Osteoblast (primary cell): ENCODE results near the gene GTF3C2. TPM values are rescaled to one million over a fixed set of nuclear protein-coding genes. Genes with fewer than 3 reads are reported as not detected.
A peak's percentile ranks its signal among the peaks of the same experiment; 100 is the strongest.

Experiments used
- DNase-seq: peaks from one replicate; pipeline ENCODE4 v3.0.0; 2011; ENCODE audit warnings: low spot score, mixed read lengths; ENCODE audit not compliant: insufficient read length; ENCODE audit errors: missing footprints
- H2AFZ ChIP-seq: 2 replicates; pipeline ENCODE4 v1.6.0; 2011; ENCODE audit warnings: mild to moderate bottlenecking, low read length
- H3K27ac ChIP-seq: 2 replicates; pipeline ENCODE4 v1.5.1; 2011; ENCODE audit warnings: mild to moderate bottlenecking, low read depth, low read length, moderate library complexity
- H3K27me3 ChIP-seq: 2 replicates; pipeline ENCODE4 v1.6.0; 2012; ENCODE audit warnings: mild to moderate bottlenecking, control low read depth, inconsistent platforms, low read length, moderate library complexity; ENCODE audit not compliant: insufficient read depth
- H3K36me3 ChIP-seq: 2 replicates; pipeline ENCODE4 v1.5.1; 2011; ENCODE audit warnings: mild to moderate bottlenecking, low read length, control low read depth, moderate library complexity; ENCODE audit not compliant: insufficient read depth
- H3K4me1 ChIP-seq: 2 replicates; pipeline ENCODE4 v1.5.1; 2011; ENCODE audit warnings: mild to moderate bottlenecking, low read length, control low read depth, moderate library complexity; ENCODE audit not compliant: insufficient read depth
- H3K4me2 ChIP-seq: 2 replicates; pipeline ENCODE4 v1.6.0; 2011; ENCODE audit warnings: mild to moderate bottlenecking, low read length; ENCODE audit not compliant: insufficient read depth
- H3K4me3 ChIP-seq: fragments of 200-600 bp; sonication (generic); 3 replicates; pipeline ENCODE4 v1.5.1; 2012; ENCODE audit warnings: mild to moderate bottlenecking, low read length, inconsistent platforms; ENCODE audit not compliant: insufficient read depth
- H3K79me2 ChIP-seq: 2 replicates; pipeline ENCODE4 v1.6.0; 2012; ENCODE audit warnings: mild to moderate bottlenecking, low read length, control low read depth, inconsistent platforms; ENCODE audit not compliant: insufficient read depth
- H3K9me3 ChIP-seq: 2 replicates; pipeline ENCODE4 v1.5.1; 2011; ENCODE audit warnings: low read depth, low read length, control low read depth
- H4K20me1 ChIP-seq: 2 replicates; pipeline ENCODE4 v1.6.0; 2012; ENCODE audit warnings: mild to moderate bottlenecking, low read length, control low read depth; ENCODE audit not compliant: insufficient read depth
- total RNA-seq: library from RNA; depleted of rRNA; stranded (reverse); fragments of >200 nt; gene quantifications from 2 replicates; pipeline ENCODE4 v1.2.3, GENCODE V29; 2012
- TF ChIP-seq, protein P1 (sequence below): IDR thresholded peaks from 2 replicates; pipeline ENCODE4 v1.5.1; 2011; ENCODE audit warnings: mild to moderate bottlenecking, low read depth, low read length, moderate library complexity; ENCODE audit errors: extremely low read depth

GTF3C2 gene
- total RNA-seq, 1 donor: 34.4 TPM

DNA sequence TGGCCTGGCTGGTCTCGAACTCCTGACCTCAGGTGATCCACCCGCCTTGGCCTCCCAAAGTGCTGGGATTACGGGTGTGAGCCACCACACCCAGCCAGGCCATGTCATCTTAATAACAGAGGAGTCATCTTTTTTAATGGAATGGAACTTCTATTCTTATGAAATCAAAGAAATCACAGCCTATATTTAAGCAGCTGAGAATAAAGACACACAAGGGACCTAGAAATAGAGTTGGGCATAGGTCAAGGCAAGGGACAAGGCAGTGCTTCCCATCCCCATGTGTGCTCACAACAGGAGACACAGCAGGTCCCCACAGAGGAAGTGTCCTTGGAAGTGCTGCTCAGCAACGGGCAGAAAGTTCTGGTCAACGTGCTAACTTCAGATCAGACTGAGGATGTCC, 17.0 kb upstream of the GTF3C2 start:
- Histone ChIP-seq H3K4me3 (no peak overlapping the region), H3K27ac (no peak overlapping the region), H3K4me1 (peaks cover 20% of the 10 kb centered on the region), H3K27me3 (no peaks in the 10 kb centered on the region), H3K4me2 (no peak overlapping the region), H4K20me1 (peaks cover 13% of the 10 kb centered on the region), H3K9me3 (no peaks in the 10 kb centered on the region), H3K79me2 (peaks cover 84% of the 10 kb centered on the region), H3K36me3 (peaks cover 67% of the 10 kb centered on the region), H2AFZ (no peak overlapping the region)
- TF ChIP-seq, protein P1, sequence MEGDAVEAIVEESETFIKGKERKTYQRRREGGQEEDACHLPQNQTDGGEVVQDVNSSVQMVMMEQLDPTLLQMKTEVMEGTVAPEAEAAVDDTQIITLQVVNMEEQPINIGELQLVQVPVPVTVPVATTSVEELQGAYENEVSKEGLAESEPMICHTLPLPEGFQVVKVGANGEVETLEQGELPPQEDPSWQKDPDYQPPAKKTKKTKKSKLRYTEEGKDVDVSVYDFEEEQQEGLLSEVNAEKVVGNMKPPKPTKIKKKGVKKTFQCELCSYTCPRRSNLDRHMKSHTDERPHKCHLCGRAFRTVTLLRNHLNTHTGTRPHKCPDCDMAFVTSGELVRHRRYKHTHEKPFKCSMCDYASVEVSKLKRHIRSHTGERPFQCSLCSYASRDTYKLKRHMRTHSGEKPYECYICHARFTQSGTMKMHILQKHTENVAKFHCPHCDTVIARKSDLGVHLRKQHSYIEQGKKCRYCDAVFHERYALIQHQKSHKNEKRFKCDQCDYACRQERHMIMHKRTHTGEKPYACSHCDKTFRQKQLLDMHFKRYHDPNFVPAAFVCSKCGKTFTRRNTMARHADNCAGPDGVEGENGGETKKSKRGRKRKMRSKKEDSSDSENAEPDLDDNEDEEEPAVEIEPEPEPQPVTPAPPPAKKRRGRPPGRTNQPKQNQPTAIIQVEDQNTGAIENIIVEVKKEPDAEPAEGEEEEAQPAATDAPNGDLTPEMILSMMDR: no peak
- DNase-seq: no peak

- Histone ChIP-seq H3K36me3 (peaks cover 66% of the 10 kb centered on the region), H3K4me1 (peaks cover 20% of the 10 kb centered on the region), H3K9me3 (no peaks in the 10 kb centered on the region), H3K27me3 (no peaks in the 10 kb centered on the region), H4K20me1 (peaks cover 13% of the 10 kb centered on the region), H3K27ac (no peak overlapping the region), H3K4me3 (no peak overlapping the region), H3K4me2 (no peak overlapping the region), H3K79me2 (peaks cover 84% of the 10 kb centered on the region), H2AFZ (no peak overlapping the region)
- TF ChIP-seq, protein P1: no peak
- DNase-seq: no peak
Observed at GRCh38 chr2:27372937-27373336, 16.4 kb upstream of the GTF3C2 start.

- Histone ChIP-seq H3K27ac (peak overlapping the region; percentile 95), H3K9me3 (no peaks in the 10 kb centered on the region), H3K36me3 (peaks cover 67% of the 10 kb centered on the region), H2AFZ (peak overlapping the region; percentile 79), H3K4me1 (peaks cover 20% of the 10 kb centered on the region), H3K4me2 (peak overlapping the region; percentile 93), H3K4me3 (peak overlapping the region; percentile 98), H3K79me2 (peaks cover 86% of the 10 kb centered on the region), H3K27me3 (no peaks in the 10 kb centered on the region), H4K20me1 (peaks cover 10% of the 10 kb centered on the region)
- TF ChIP-seq, protein P1: no peak
- peak; percentile 82 for DNase-seq
Observed at GRCh38 chr2:27370816-27371620, 14.5 kb upstream of the GTF3C2 start.

GRCh38 chr2:27370026-27370815, 13.7 kb upstream of the GTF3C2 start, which contains the start of the genes EIF2B4 and SNX17:
Gene EIF2B4 (minus strand): TSS chr2:27370338. CDS start chr2:27370314, 24 bp downstream.
Gene SNX17 (plus strand): TSS chr2:27370616. CDS start chr2:27370744, 128 bp downstream.
- H4K20me1 ChIP-seq: peaks cover 7% of the 10 kb centered on the region
- peak within 1 kb of the TSS; percentile 95 for H3K27ac ChIP-seq
- H3K4me2 ChIP-seq: peak within 1 kb of the TSS; percentile 95
- TF ChIP-seq, protein P1: peak; percentile 73
- H3K4me3 ChIP-seq: peak within 1 kb of the TSS; percentile 98
- peak; percentile 99 for DNase-seq
- peaks cover 20% of the 10 kb centered on the region for H3K4me1 ChIP-seq
- H3K36me3 ChIP-seq: peaks cover 65% of the 10 kb centered on the region
- peak within 1 kb of the TSS; percentile 91 for H2AFZ ChIP-seq
- no peaks in the 10 kb centered on the region for H3K27me3 ChIP-seq
- H3K9me3 ChIP-seq: no peaks in the 10 kb centered on the region
- peaks cover 78% of the 10 kb centered on the region for H3K79me2 ChIP-seq
